Astrocyte (in vitro differentiated cells and primary cell): Measurements from ENCODE around the gene WDR64. TPM values are rescaled to one million over a fixed set of nuclear protein-coding genes. Genes with fewer than 3 reads are reported as not detected.

Source experiments
- DNase-seq: peaks from one replicate; pipeline ENCODE4 v3.0.0-alpha.2; 2010; ENCODE audit warnings: low read depth
- FAIRE-seq: peaks from 2 replicates; lab custom pipeline; 2011; peaks lifted over from hg19 to GRCh38; lab: Jason Lieb, UNC
- H2AFZ ChIP-seq: 2 replicates; pipeline ENCODE4 v1.6.0; 2012; ENCODE audit warnings: low read depth, low read length, inconsistent platforms
- H3K27ac ChIP-seq: 2 replicates; pipeline ENCODE4 v1.5.1; 2011; ENCODE audit warnings: low read depth, low read length, inconsistent platforms
- H3K27me3 ChIP-seq: 2 replicates; pipeline ENCODE4 v1.6.0; 2011; ENCODE audit warnings: low read length, inconsistent platforms; ENCODE audit not compliant: insufficient read depth
- H3K36me3 ChIP-seq: 2 replicates; pipeline ENCODE4 v1.5.1; 2011; ENCODE audit warnings: low read length, inconsistent platforms; ENCODE audit not compliant: insufficient read depth
- H3K4me1 ChIP-seq: 2 replicates; pipeline ENCODE4 v1.5.1; 2011; ENCODE audit warnings: low read length, inconsistent platforms; ENCODE audit not compliant: insufficient read depth
- H3K4me2 ChIP-seq: 2 replicates; pipeline ENCODE4 v1.6.0; 2012; ENCODE audit warnings: low read length, inconsistent platforms
- H3K4me3 ChIP-seq: 2 replicates; pipeline ENCODE4 v1.5.1; 2011; ENCODE audit warnings: low read depth, mild to moderate bottlenecking, low read length, inconsistent platforms; ENCODE audit not compliant: insufficient read depth
- H3K79me2 ChIP-seq: 2 replicates; pipeline ENCODE4 v1.6.0; 2012; ENCODE audit warnings: mild to moderate bottlenecking, low read length, inconsistent platforms; ENCODE audit not compliant: insufficient read depth
- H3K9ac ChIP-seq: 2 replicates; pipeline ENCODE4 v1.6.0; 2012; ENCODE audit warnings: mild to moderate bottlenecking, low read length, inconsistent platforms
- H3K9me3 ChIP-seq: 2 replicates; pipeline ENCODE4 v1.5.1; 2012; ENCODE audit warnings: low read depth, mild to moderate bottlenecking, low read length, inconsistent platforms; ENCODE audit not compliant: insufficient read depth
- H4K20me1 ChIP-seq: 2 replicates; pipeline ENCODE4 v1.6.0; 2012; ENCODE audit warnings: low read length, inconsistent platforms; ENCODE audit not compliant: insufficient read depth
- H3K27ac Mint-ChIP-seq: one replicate; pipeline ENCODE4 v1.8.0; 2021; ENCODE audit warnings: mild to moderate bottlenecking, mixed read lengths; ENCODE audit not compliant: unreplicated experiment
- H3K27me3 Mint-ChIP-seq: one replicate; pipeline ENCODE4 v1.8.0; 2021; ENCODE audit warnings: low read depth, mixed read lengths; ENCODE audit not compliant: unreplicated experiment
- H3K36me3 Mint-ChIP-seq: one replicate; pipeline ENCODE4 v1.8.0; 2021; ENCODE audit warnings: low read depth, mixed read lengths; ENCODE audit not compliant: unreplicated experiment
- H3K4me1 Mint-ChIP-seq: one replicate; pipeline ENCODE4 v1.8.0; 2021; ENCODE audit warnings: low read depth, mixed read lengths; ENCODE audit not compliant: unreplicated experiment
- H3K4me3 Mint-ChIP-seq: one replicate; pipeline ENCODE4 v1.8.0; 2021; ENCODE audit warnings: mild to moderate bottlenecking, moderate library complexity, mixed read lengths; ENCODE audit not compliant: unreplicated experiment
- H3K9me3 Mint-ChIP-seq: one replicate; pipeline ENCODE4 v1.8.0; 2021; ENCODE audit warnings: mild to moderate bottlenecking, mixed read lengths; ENCODE audit not compliant: unreplicated experiment
- CTCF ChIP-seq: IDR thresholded peaks from 2 replicates; pipeline ENCODE4 v1.5.1; 2011; ENCODE audit warnings: low read depth, mild to moderate bottlenecking, inconsistent platforms, low read length, moderate library complexity; ENCODE audit not compliant: insufficient read depth
- EZH2 ChIP-seq: IDR thresholded peaks from 2 replicates; pipeline ENCODE4 v1.6.1; 2012; ENCODE audit warnings: mild to moderate bottlenecking, low read length, inconsistent platforms; ENCODE audit not compliant: insufficient read depth
- total RNA-seq: library from RNA; stranded (reverse); gene quantifications from 2 replicates; pipeline ENCODE4 v1.2.1, GENCODE V29; 2021

The WDR64 gene
- total RNA-seq, 1 donor from 2014 or later, result not detected

DNA sequence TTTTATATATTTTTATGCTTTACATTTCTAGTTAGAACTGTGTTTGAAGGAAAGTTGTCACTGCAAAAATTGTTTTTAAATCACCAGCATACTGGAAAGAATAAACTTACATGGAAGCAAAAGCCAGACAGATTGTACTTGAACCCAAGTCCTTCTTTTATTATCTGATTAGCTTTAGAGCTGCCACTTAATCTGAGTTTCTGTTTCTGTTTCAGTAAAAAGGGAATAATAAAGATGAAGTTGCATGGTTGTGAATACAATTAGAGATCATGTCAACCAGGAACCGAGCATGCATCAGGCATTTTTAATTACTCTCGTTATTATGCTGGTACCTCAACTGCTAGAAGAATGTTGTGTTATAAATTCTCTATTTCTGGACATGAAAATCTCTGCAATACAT, 119.0 kb downstream of the WDR64 start:
- Mint-ChIP-seq H3K27ac (no peak overlapping the region), H3K9me3 (no peaks in the 10 kb centered on the region), H3K36me3 (no peaks in the 10 kb centered on the region), H3K4me1 (no peaks in the 10 kb centered on the region), H3K4me3 (no peak overlapping the region), H3K27me3 (no peaks in the 10 kb centered on the region)
- Histone ChIP-seq H3K4me2 (no peak overlapping the region), H4K20me1 (no peaks in the 10 kb centered on the region), H3K27ac (no peak overlapping the region), H3K36me3 (no peaks in the 10 kb centered on the region), H3K9me3 (no peaks in the 10 kb centered on the region), H3K4me3 (no peak overlapping the region), H3K27me3 (no peaks in the 10 kb centered on the region), H3K79me2 (no peaks in the 10 kb centered on the region), H2AFZ (no peak overlapping the region), H3K4me1 (no peaks in the 10 kb centered on the region), H3K9ac (no peak overlapping the region)
- TF ChIP-seq EZH2, result no peak
- no peak for TF ChIP-seq CTCF
- DNase-seq (no peak), FAIRE-seq (no peak)

GRCh38 chr1:241772932-241773500, 120.9 kb downstream of the WDR64 start:
- H3K4me3 Mint-ChIP-seq, result no peak overlapping the region
- H3K9ac ChIP-seq, result no peak overlapping the region
- no peak for FAIRE-seq

More at GRCh38 chr1:241772932-241773500, 120.9 kb downstream of the WDR64 start:
- TF ChIP-seq CTCF (no peak), EZH2 (no peak)
- no peak overlapping the region for H3K27ac Mint-ChIP-seq
- Histone ChIP-seq H4K20me1 (no peaks in the 10 kb centered on the region), H3K79me2 (no peaks in the 10 kb centered on the region), H3K27ac (no peak overlapping the region), H3K27me3 (no peaks in the 10 kb centered on the region), H3K36me3 (no peaks in the 10 kb centered on the region), H3K4me2 (no peak overlapping the region), H3K4me1 (no peaks in the 10 kb centered on the region), H3K9me3 (no peaks in the 10 kb centered on the region), H3K4me3 (no peak overlapping the region), H2AFZ (no peak overlapping the region)
- no peak for DNase-seq
- no peaks in the 10 kb centered on the region for H3K9me3 Mint-ChIP-seq
- no peaks in the 10 kb centered on the region for H3K4me1 Mint-ChIP-seq
- H3K27me3 Mint-ChIP-seq, result no peaks in the 10 kb centered on the region
- no peaks in the 10 kb centered on the region for H3K36me3 Mint-ChIP-seq
